CD4-positive, alpha-beta T cell treated with Interleukin-1 beta for 1 hour (primary cell): ENCODE data around the gene TRIP11.

Source experiments
- DNase-seq, 2 donors: peaks; one replicate each; pipeline ENCODE4 v3.0.0-alpha.2; 2020 to 2022

TRIP11 gene

DNA sequence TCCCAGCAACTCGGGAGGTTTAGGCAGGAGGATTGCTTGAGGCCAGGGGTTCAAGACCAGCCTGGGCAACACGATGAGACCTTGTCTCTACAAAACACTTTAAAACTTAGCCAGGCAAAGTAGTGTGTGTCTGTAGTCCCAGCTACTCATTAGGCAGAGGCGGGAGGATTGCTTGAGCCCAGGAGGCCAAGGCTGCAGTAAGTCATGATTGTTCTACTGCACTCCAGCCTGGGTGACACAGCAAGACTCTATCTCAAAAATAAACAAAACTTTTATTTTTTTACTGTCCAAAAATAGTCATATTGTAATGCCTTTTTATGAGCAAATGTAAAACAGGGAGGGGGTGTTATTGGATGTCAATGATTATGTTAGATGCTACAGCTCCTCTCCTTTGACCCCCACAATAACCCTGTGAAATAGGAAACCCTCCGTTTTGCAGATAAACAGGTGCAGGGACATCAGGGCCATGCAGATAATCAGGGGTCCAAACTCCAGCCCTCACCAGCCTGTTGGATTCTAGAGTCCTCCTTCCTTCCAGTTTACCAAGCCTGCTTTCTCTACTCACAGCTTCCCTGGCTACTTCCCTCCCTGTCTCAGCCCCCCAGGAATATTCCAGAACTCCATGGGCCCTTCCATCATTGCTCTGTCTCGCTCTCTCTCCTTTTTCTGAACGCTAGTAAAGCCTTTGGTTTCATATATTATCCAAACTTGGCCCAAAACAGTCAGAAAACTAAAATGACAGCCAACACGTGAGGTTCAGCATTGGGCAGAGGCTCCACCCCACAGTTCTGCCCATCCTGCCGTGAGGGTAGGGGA, 86.5 kb downstream of the TRIP11 start:
- no peak for DNase-seq

- DNase-seq, result peak; percentile 6 to 23
These were observed 92.2 kb downstream of the TRIP11 start, which contains the start of gene FBLN5 for GRCh38 chr14:91947475-91948184. FBLN5 (minus strand) TSS chr14:91947694; CDS start chr14:91947229, 465 bp downstream.

GRCh38 chr14:91946622-91947474, 93.0 kb downstream of the TRIP11 start:
- DNase-seq, result peak in 1 of 2 donors; percentile 3

DNA sequence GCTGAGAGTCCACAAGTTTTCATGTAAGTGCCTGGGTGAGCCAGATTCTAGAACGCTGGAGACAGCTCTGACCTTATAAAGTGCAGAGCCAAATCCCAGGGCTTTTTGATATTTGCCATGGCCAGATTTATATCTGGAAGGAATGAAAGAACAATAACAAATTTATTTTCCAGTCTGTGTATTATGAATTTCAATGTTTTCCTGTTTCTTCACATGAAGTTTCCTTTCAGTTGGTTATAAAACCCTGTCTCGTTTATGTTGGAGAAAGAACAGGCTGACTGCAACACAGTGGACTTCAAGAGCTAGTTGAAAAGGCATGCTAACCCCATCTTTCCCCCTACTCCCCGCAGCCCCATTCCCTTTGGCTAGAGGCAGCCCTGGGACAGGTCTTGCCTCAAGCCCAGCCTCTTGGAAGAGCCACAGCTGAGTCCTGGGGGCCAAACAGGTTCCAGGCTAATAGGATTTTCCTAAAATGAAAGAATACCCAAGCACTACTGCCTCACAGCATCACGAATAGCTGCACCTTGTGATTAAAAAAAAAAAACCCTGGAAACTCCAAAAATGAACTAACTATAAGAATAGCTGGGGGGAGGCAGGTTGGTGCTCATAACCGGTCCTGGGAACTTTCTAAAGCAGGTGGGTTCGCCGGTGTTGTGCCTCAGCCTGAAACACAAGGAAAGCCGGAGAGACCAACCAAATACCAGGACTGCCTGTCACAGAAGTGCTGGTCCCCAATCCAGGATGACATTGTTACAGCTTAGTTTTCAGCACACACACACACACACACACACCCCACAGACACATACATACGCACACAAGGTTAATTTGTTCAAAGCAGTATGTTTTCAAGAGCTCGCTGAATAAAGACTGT, 93.9 kb downstream of the TRIP11 start:
- no peak for DNase-seq

- no peak for DNase-seq
These were observed 96.9 kb downstream of the TRIP11 start for GRCh38 chr14:91942946-91943345.

GRCh38 chr14:91942128-91942527, 97.7 kb downstream of the TRIP11 start:
- no peak for DNase-seq

- DNase-seq, result no peak
These were observed 99.7 kb downstream of the TRIP11 start for GRCh38 chr14:91940209-91940608.

DNA sequence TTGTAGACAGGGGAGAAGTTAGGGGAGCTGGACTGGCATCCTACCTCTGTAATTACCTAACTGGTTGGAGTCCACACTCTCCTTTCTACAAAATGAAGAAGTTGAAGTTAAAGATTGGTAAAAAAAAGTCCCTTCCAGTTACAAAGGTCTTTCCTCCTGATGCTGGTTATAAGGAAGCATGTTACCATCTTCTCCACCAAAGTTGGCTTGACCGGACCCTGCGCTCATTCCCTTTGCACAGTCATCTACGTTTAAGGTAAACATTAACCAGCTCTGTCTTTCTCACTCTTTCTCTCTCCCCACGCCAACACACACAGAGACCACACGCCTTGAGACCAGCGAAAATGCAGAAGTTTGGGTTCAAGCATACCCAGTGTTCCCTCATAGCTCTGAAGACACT, 104.3 kb downstream of the TRIP11 start:
- no peak for DNase-seq

DNA sequence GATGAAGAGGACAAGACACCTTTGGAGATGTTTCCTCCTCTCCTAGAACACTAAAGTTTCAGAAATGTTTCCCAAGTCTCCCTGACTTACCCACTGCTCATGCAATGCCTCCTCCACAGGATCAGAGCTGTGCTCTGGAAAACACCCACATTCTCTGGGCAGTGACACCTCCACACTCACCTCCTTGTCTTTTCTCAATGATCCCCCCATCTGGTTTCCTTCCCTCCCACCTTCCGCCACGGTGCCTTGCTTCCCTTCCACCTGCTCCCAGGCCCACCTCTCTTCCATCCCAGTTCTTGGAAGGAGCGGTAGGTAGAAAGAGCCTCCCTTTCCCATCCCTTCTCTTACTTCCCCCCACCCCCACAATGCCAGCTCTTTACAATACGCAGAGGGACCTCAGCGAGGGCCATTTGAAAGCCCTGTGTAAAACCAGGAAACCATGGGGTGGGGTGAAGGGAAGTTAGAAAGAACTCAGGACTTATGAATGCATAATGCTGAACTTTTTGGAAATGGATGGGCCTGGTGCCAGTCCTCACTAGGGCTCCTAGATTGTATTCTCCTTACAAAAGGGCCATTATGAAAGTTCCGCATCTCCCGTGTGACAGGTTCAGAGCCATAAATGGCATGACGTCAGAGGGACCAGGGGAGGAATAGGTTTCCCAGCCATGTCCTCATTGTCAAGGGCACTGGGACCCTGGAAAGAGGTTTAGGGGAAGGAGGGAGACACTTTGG, 105.1 kb downstream of the TRIP11 start:
- no peak for DNase-seq

GRCh38 chr14:91931478-91932088, 108.3 kb downstream of the TRIP11 start:
- no peak for DNase-seq

DNA sequence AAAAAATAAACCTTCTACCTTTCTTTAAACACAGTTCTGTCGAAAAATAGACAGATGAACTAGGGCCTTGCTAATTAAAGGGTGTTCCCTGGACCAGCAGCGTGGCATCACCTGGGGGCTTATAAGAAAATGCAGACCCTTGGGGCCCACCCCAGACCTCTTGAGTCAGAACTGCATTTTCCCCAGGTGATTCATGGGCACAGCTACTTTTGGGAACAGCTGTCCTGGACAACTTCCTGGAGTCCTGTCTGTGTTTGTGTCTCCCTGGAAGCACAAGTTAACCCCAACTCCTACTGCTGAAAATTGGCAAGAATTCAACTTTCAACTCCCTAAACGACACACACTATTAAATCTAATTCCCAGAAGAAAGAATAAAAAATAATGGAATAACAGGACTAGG, 110.2 kb downstream of the TRIP11 start:
- no peak for DNase-seq

DNA sequence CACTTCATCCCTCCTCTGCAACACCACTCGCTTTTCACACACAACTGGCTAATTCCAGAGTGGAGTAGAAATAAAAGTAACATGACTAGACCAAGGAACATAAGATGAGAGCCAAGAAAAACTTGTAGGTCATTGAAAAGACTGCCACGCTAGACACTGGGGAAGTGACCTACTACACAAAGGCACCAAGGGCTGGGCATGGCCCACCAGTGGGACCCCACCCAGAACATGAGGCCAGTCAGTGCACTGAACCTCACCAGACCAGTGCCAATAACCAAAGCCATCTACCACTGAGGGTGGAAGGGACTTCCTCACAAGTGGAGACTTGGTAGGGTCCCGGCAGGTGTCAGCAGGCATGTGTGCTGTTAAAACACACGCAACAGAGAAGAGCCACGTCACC, 112.1 kb downstream of the TRIP11 start:
- DNase-seq, result no peak

- DNase-seq, result no peak
These were observed 112.7 kb downstream of the TRIP11 start for GRCh38 chr14:91927191-91927590.

GRCh38 chr14:91926131-91926890, 113.5 kb downstream of the TRIP11 start:
- no peak for DNase-seq

DNA sequence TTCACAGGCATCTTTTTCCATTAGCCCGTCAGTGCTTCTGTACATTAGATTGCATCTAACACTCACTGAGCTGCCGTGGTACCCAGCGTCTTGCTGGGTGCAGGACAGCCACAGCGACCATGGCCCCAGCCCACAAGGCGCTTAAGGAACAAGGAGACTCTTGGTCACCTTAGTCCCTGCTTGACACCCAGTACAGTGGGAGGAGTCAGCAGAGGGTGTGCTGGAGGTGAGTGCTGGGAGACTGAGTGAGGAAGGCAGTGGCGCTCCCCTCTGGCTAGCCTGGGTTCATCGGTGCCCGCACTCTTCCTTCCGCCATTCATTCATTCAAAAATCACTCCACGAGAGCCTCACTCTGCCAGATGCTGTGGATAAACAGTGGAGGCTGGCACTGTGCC, 114.1 kb downstream of the TRIP11 start:
- DNase-seq, result no peak

GRCh38 chr14:91925001-91925726, 114.7 kb downstream of the TRIP11 start:
- no peak for DNase-seq

- DNase-seq, result no peak
These were observed 119.3 kb downstream of the TRIP11 start for GRCh38 chr14:91920526-91920925.

DNA sequence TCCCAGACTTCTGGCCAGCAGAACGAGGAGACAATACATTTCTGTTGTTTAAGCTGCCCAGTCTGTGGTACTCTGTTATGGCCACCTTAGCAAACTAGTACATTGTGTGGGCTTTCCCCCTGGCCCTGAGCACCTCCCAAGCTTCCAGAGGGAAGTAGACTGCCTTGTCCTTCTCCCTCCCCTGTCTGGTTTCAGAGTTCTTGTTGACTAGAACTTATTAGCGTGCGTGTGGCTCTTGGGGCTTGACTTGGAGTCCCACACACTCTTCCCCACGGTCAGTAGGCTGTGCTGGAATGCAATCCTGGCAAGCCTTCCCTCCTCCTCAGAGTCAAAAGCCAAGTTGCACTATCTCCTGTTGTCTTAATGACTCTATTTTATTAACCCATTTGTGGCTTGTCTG, 120.0 kb downstream of the TRIP11 start:
- DNase-seq, result no peak

DNA sequence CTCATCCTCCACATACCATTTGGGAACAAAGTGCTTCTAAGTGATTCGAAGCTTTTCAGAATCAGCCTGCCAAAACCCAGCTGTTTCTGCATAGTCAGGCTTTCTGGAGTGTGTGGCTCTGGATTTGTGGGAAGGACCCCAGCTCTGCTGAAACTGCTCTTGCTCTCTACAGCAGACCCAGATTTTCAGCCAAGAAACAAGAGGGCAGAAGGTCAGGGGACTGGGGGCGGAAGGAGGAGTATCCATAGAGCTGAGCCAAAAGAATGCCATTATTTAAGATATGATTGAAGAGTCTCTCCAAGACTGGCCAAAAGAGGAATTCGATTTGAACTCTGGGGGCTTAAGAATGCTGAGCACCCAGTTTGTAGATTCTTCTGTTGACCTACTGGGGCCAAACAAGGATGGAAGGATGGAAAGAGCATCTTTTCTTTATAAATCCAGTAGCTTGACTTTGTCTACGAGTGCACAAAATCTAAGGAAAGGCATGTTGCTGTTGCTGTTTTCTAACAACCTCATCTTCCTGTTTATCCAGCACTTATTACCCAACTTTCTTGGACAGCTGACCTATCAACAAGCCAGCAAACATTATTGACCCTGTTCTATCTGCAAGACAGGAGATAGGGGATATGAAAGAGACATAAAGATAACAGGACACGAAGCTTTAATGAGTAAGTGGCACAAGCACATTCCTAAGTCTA, 121.5 kb downstream of the TRIP11 start:
- no peak for DNase-seq
